Thyroid gland (tissue), 4 donors: ENCODE data around the gene SUCLA2. TPM values are rescaled to one million over a fixed set of nuclear protein-coding genes. Genes with fewer than 3 reads are reported as not detected.
"Not testable (repeated sequence)": the region's sequence is repeated elsewhere in the genome, so short reads cannot be mapped to it uniquely, and the experiment has no call there.

Source experiments
- DNase-seq, 2 donors: peaks; one replicate each; pipeline ENCODE4 v3.0.0-alpha.2; 2019
- H3K27ac ChIP-seq, 3 donors: fragments of 200-600 bp; sonication (generic); 1 replicate in 2 of 3; 2 replicates in 1 of 3; pipeline ENCODE4 v1.5.1; 2016 to 2019; ENCODE audit warnings: mild to moderate bottlenecking in 1 of 3, moderate library complexity in 1 of 3
- H3K27me3 ChIP-seq: fragments of 200-600 bp; sonication (generic); one replicate; pipeline ENCODE4 v1.5.1; 2019
- H3K36me3 ChIP-seq, 2 donors: fragments of 200-600 bp; sonication (generic); one replicate each; pipeline ENCODE4 v1.5.1; 2016 to 2019
- H3K4me1 ChIP-seq, 2 donors: fragments of 200-600 bp; sonication (generic); one replicate each; pipeline ENCODE4 v1.5.1; 2017 to 2019
- H3K4me3 ChIP-seq, 3 donors: fragments of 200-600 bp; sonication (generic); replicated peaks in 1 of 3; 1 replicate in 2 of 3; 2 replicates in 1 of 3; pipeline ENCODE4 v1.5.1; 2016; ENCODE audit warnings: mild to moderate bottlenecking in 1 of 3
- H3K9me3 ChIP-seq: fragments of 200-600 bp; sonication (generic); one replicate; pipeline ENCODE4 v1.5.1; 2017
- CTCF ChIP-seq, 6 experiments: fragments of 200-600 bp in 3 of 6; fragments of 450-650 bp in 3 of 6; sonication (generic) in 3 of 6; IDR thresholded peaks; one replicate each; pipeline ENCODE4 v1.5.1; 2016 to 2019; ENCODE audit warnings: antibody characterized with exemption in 6 of 6, mild to moderate bottlenecking in 2 of 6, inconsistent platforms in 1 of 6, moderate library complexity in 1 of 6
- POLR2A ChIP-seq, 2 donors: fragments of 450-650 bp; IDR thresholded peaks; one replicate each; pipeline ENCODE4 v1.6.1; 2017; ENCODE audit warnings: antibody characterized with exemption in 2 of 2, mild to moderate bottlenecking in 2 of 2, moderate library complexity in 1 of 2
- WGBS, 2 donors: methylation state at CpG; one replicate each; pipeline ENCODE4 v1.1.5; 2017; 5-methylcytosine and 5-hydroxymethylcytosine counted together
- intact Hi-C: fragments of 100-400 bp; cut with DNase I; formaldehyde crosslinking; loops from one replicate; pipeline ENCODE4 v1.15.1; 2023
- total RNA-seq, 4 donors: library from RNA; depleted of rRNA; stranded (reverse); fragments of >200 nt; gene quantifications; one replicate each; pipeline ENCODE4 v1.2.3, GENCODE V29; 2016

SUCLA2 gene
- total RNA-seq, 4 donors from 2014 or later: 51.7 to 81.6 (median 57.4) TPM

- DNase-seq: no peak
- Histone ChIP-seq H3K4me3 (no peak overlapping the region), H3K27me3 (no peaks in the 10 kb centered on the region), H3K27ac (no peak overlapping the region), H3K4me1 (no peaks in the 10 kb centered on the region), H3K9me3 (no peaks in the 10 kb centered on the region), H3K36me3 (no peaks in the 10 kb centered on the region)
- TF ChIP-seq POLR2A (IDR thresholded peaks at IDR 0.05) (no peak), CTCF (IDR thresholded peaks at IDR 0.05) (no peak)
- 59 to 61% methylated on average over 1 of the region's 1 CpG for WGBS, 2 donors
- intact Hi-C loops: no loop called here
Observed at GRCh38 chr13:48009284-48009683, 8.2 kb upstream of the SUCLA2 start.

GRCh38 chr13:48006396-48006795 lies 5.3 kb upstream of the SUCLA2 start:
- Histone ChIP-seq H3K4me1 (peaks cover 4 to 7% of the 10 kb centered on the region in 2 donors), H3K27ac (no peak overlapping the region), H3K9me3 (no peaks in the 10 kb centered on the region), H3K27me3 (no peaks in the 10 kb centered on the region), H3K36me3 (no peaks in the 10 kb centered on the region), H3K4me3 (no peak overlapping the region)
- TF ChIP-seq CTCF (IDR thresholded peaks at IDR 0.05) (no peak), POLR2A (IDR thresholded peaks at IDR 0.05) (no peak)
- intact Hi-C loops: no loop called here
- 71 to 78% methylated on average over 1 of the region's 1 CpG for WGBS, 2 donors
- no peak for DNase-seq

DNA sequence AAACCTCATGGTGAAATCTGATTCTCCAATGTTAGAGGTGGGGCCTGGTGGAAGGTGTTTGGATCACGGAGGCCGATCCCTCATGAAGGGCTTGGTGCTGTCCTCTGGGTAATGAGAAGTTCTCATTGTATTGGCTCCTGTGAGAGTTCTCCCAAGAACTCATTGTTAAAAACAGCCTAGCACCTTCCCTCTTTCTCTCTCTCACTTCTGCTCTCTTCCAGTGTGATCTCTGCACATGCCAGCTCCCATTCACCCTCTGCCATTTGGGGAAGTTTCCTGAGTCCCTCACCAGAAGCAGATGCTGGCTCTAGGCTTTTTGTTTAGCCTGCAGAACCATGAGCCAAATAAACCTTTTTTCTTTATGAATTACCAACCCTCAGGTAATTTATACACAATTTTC lies 3.1 kb upstream of the SUCLA2 start:
- TF ChIP-seq POLR2A (IDR thresholded peaks at IDR 0.05): no peak
- no peak for TF ChIP-seq CTCF (IDR thresholded peaks at IDR 0.05)
- no peaks in the 10 kb centered on the region for H3K36me3 ChIP-seq
- 87 to 95% methylated on average over 2 of the region's 2 CpGs for WGBS, 2 donors
- intact Hi-C loops: no loop called here
- no peaks in the 10 kb centered on the region for H3K9me3 ChIP-seq
- no peak overlapping the region for H3K4me3 ChIP-seq
- H3K27ac ChIP-seq: no peak overlapping the region
- H3K27me3 ChIP-seq: no peaks in the 10 kb centered on the region
- H3K4me1 ChIP-seq: peaks cover 7 to 12% of the 10 kb centered on the region in 2 donors
- DNase-seq: no peak

GRCh38 chr13:48001999-48002398 lies 926 bp upstream of the SUCLA2 start:
- H3K27me3 ChIP-seq, H3K9me3 ChIP-seq, H3K27ac ChIP-seq, intact Hi-C loops, DNase-seq, H3K4me3 ChIP-seq, H3K36me3 ChIP-seq: not testable (repeated sequence)
- WGBS, 2 donors: 58 to 68% methylated on average over 5 of the region's 5 CpGs
- peaks cover 10 to 17% of the 10 kb centered on the region in 2 donors for H3K4me1 ChIP-seq

DNA sequence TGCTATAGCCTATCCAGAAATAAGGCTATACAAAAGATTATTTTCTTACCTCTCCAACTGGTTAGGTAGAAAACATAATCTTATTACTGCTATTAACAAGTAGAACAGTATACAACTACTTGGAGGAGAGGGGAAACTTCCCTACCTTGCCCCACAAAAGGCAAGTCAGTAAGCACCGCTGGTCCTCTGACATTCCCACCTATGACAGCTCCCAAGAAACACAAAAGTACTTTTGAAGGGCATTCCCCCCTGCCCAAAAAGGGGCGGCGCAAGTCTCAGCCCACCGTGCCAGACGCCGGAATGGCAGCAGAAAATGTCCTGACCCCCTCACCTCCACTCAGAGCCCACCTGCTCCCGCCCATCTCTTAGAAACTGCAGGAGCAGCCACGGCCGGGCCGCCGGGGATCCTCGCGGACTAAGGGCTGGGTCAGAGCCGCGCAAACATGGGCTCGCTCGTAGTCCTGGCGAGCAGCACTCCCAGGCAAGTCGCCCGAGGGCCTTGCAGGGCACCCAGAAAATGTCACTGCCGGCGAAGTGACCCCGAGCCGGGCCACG lies 437 bp downstream of the SUCLA2 start:
- TF ChIP-seq POLR2A (IDR thresholded peaks at IDR 0.05) (no peak), CTCF (IDR thresholded peaks at IDR 0.05) (no peak)
- Histone ChIP-seq H3K27ac (peak overlapping the region; percentile 32 to 82 (median 74)), H3K9me3 (no peaks in the 10 kb centered on the region), H3K27me3 (no peaks in the 10 kb centered on the region), H3K4me3 (peak overlapping the region; percentile 23 to 92 (median 77)), H3K4me1 (peaks cover 10 to 17% of the 10 kb centered on the region in 2 donors), H3K36me3 (no peaks in the 10 kb centered on the region)
- intact Hi-C loops: no loop called here
- DNase-seq: peak; percentile 5 to 29
- 0 to 2% methylated on average over 20 of the region's 25 CpGs for WGBS, 2 donors
